ENCODE measurements around the gene BST2.

BST2 gene, protein sequence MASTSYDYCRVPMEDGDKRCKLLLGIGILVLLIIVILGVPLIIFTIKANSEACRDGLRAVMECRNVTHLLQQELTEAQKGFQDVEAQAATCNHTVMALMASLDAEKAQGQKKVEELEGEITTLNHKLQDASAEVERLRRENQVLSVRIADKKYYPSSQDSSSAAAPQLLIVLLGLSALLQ

DNA sequence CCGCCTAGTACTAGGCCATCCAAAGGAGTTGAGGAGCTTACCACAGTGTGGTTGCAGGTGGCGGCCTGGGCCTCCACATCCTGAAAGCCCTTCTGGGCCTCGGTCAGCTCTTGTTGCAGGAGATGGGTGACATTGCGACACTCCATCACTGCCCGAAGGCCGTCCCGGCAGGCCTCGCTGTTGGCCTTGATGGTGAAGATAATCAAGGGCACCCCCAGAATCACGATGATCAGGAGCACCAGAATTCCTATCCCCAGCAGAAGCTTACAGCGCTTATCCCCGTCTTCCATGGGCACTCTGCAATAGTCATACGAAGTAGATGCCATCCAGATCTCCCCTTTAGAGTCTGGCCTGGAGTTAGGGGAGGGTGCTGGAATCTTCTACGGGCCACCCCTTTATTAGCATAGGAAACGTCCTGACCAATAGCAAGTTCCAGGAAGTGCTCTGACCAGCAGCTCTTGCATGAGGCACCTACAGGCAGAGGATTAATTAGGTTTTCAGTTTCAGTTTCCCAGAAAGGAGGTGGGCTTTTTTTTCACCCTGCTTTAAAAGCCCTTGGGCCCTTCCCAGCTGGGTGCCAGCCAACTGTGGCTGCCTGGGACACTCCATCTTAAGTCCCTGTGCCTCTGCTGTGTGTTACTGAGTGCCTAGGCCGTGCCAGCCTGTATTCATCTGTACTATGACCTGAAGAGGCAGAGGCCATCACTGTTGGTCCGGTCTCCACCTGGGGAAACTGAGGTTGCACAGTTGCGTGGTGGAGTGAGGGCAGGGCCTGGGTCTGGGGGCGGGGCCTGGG, at the start of gene BST2:
BST2 (minus strand) TSS at position 381 of the 796 bp plus-strand sequence; CDS start at position 326, 55 bp downstream.
- peak; percentile 25 to 57 for DNase-seq

DNA sequence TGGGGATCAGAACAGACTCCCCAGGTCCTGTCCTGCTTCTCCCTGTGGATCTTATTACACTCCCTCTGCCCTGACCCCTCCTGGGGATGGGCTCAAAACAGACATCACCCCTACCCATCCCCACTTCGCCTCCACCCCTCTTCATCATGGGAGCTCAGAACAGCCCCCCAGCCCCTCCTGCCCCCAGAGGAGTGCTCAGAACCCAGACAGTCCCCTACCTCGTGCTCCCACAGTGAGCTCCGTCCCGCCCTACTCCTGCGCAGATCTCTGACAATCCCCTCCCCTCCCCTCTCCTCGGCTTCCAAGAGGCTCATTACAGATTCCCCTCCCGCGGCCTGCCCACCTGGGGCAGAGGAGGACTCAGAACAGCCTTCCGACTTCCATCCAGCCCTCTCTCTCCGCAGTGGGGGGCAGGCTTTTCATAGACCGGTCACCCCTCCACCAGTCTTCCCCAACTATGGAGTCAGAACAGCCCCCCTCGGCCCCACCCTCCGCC, 49.2 kb upstream of the BST2 start:
- no peak for DNase-seq

- no peak for DNase-seq
Observed at GRCh38 chr19:17451820-17452219, 46.4 kb upstream of the BST2 start.

GRCh38 chr19:17450264-17451075, 45.0 kb upstream of the BST2 start:
- DNase-seq, result peak; percentile 48 to 55

DNA sequence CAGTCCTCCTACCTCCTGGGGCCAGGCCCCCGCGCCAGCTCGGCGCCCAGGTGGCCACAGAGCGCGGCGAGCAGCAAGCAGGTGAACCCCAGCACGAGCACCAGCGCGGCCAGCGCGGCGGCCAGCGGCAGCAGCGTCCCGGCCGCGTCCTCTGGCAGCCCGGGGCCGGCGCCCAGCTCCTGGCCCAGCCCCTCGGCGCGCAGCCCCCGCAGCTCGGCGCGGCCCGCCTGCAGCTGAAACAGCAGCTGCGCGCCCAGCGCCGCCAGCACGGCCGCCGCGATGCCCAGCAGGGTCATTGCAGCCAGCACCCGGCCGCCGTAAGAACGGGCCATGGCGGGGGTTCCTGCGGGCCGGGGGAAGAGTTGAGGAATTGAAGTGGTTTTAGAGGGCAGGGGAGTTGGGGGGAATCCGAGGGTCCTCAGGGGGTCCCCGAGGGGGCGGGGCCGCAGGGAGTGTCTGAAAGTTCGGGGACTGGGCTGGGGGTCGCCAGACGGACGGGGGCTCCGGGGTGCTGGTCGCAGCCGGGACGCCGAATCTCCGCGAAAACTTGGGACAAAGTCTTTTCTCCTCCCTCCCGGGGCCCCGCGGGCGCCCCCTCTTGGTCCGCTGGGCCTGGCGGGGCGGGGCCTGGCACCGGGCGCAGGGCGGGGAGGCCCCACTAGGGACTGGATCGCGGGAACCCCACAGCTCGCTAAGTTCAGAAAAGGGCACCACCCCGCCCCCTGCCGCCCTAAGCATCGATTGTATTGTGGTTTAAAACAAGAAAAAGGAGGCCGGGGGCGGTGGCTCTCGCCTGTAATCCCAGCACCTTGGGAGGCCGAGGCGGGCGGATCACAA, 42.9 kb upstream of the BST2 start, which contains the start of gene TMEM221:
TMEM221 (minus strand) TSS at position 538 of the 837 bp plus-strand sequence; CDS start at position 332, 206 bp downstream.
- DNase-seq, result peak; percentile 60 to 63

- no peak for DNase-seq
Observed at GRCh38 chr19:17447704-17448130, 42.3 kb upstream of the BST2 start.

DNA sequence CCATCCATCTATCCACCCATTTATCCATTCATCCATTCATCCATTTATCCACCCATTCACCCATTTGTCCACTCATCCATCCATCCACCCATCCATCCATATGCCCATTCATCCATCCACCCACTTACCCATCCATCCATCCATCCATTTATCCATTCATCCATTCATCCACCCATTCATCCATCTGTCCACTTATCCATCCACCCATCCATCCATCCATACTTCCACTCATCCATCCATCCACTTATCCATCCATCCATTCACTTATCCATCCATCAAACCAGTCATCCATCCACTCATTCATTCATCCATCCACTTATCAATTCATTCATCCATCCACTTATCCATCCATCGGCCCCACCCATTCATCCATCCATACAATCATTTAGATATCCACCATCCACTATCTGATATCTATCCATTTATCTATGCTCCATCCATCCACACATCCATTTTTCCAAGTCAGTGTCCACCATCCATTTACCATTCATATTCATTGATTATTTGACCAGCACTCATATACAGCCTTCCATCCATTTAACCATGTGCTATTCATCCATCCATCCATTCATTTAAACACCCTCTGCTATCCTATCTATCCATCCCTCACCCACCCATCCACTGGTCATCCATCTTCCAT, 40.2 kb upstream of the BST2 start:
- no peak for DNase-seq

DNA sequence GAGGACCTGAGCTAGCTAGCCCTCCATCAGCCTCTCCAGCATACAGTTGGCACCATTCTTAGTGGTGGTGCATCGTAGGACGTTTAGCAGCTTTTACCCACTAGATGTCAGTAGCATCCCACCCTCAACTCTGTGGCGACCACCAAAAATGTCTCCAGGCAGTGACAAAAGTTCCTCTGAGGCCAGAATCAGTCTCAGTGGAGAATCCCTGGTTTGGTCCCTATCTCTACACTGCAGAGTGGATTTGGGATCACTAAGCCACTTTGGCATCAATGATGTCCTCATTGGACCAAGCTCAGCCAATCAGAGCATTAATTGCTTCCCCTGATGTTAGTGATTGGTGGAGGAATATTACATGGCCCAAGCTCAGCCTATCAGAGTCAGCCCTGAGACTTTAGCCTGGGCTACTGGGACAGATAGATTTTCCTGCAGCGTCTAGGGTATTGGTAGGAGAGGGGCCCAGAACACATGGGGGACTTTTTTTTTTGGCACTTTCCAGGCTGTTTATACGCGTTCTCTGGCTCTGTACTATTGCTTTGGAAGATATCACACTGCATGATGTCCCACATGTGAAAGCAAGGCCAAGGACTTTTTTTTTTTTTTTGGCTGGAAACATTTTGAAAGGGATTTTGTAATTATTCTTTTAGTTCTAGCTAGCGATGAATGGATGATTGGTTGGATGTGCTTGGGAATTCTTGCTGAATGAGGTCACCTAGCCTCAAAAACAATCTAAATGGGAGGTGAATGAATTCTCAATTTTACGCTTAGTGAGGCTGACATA, 36.0 kb upstream of the BST2 start:
- DNase-seq, result peak in 1 of 2 donors; percentile 19

DNA sequence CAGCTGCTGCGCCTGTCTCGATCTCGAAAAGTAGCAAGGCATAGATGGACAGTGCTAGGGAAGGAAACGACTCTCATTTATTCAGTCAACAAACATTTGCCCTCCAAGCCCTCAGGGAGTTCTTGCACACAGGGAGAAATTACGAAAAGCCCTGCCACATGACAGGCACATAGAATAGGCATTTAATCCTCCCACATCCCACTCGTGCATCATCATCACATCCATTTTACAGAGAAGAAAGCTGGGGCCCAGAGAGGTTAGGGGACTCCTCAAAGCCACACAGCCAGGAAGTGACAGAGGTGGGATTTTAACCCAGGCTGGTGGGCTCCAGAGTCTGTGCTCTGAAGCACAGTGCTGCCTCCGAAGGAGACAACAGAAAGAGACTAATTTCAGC, 31.4 kb upstream of the BST2 start:
- DNase-seq, result no peak

- no peak for DNase-seq
Observed at GRCh38 chr19:17436094-17436873, 30.9 kb upstream of the BST2 start.

DNA sequence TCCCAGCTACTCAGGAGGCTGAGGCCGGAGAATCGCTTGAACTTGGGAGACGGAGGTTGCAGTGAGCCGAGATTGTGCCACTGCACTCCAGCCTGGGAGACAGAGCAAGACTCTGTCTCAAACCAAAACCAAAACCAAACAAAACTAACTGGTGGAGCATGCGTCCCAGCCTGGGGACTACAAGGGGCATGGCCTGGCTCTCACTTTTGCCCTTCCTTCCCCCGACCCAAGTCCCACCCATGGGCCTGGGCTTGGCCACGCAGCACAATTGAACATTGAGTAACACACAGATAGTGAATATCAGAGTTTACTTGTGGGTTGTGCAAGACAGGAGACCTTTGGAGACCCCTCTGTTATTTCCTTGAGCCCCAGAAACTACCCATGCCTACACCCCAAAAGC, 29.8 kb upstream of the BST2 start:
- no peak for DNase-seq

DNA sequence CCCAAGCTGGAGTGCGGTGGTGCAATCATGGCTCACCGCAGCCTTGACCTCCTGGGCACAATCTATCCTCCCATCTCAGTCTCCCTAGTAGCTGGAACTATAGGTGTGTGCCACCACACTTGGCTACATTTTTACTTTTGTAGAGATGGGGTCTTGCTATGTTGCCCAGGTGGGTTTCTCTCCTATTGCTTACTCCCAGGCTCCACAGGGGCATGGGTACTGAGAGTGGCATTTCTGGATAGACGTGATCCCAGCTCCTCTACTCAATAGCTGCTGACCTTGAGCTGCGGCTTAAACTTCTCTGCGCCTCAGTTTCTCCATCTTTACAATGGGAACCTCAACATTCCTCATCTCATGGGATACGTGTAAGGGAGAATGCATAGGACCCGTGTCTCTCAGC, 26.0 kb upstream of the BST2 start:
- no peak for DNase-seq

GRCh38 chr19:17429641-17430113, 24.2 kb upstream of the BST2 start:
- DNase-seq, result no peak

GRCh38 chr19:17424743-17425365, 19.4 kb upstream of the BST2 start:
- DNase-seq, result no peak

- no peak for DNase-seq
Observed at GRCh38 chr19:17423429-17424208, 18.2 kb upstream of the BST2 start.

DNA sequence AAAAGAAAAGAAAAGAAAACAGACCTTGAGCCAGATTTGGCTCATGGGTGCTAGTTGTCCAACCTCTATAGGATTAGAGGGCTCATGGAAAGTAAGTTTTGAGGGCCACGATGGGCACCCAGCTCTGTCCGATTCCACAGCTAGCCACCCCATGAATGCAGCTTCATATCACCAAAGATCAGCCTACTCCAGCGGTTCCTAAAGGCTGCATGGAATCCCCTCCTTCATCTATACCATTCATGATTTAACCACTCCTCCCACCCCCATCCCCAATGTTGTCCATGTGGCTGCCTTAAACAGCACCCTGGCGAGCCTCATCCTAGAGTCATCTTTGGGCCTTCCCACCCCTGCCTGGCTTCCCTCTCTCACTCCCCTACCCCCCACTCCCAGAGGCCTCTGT, 16.5 kb upstream of the BST2 start:
- DNase-seq, result no peak

DNA sequence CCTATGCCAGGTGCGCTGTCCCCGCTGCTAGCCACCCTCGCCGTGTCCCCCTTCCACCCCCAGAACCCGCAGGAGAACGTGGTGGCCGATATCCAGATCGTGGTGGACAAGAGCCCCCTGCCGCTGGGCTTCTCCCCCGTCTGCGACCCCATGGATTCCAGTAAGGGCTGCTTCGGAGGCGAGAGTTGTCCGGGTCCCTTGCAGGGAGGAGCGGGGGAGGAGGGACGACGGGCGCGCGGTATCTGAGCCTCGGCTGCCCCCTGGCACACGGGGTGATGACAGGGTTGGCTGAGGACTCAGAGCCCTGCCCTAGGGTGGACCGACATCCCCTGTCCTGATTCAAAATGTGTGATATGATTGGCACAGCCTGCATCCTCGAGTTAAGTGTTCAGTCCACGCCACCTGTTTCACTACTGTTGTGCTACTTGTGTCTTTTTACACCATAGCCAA, 15.1 kb upstream of the BST2 start:
- DNase-seq, result peak; percentile 18 to 20

Data from activated CD4-positive, alpha-beta T cell treated with anti-CD3 and anti-CD28 coated beads for 4 hours (primary cell).